ENCODE data around the gene NT5DC1.

NT5DC1 gene

GRCh38 chr6:116298973-116299372 is 198.3 kb downstream of the NT5DC1 start:
- no peak overlapping the region for H3K27ac ChIP-seq
- no peak for DNase-seq (ENCODE audit: low spot score)
- no peak for TF ChIP-seq CTCF (IDR thresholded peaks at IDR 0.05)
- H3K4me3 ChIP-seq = no peak overlapping the region

All from coronary artery (tissue), 2 donors.